GM23338 (cell line): Measurements from ENCODE around the gene CAST. TPM values are rescaled to one million over a fixed set of nuclear protein-coding genes. Genes with fewer than 3 reads are reported as not detected.
"Not testable (repeated sequence)": the region's sequence is repeated elsewhere in the genome, so short reads cannot be mapped to it uniquely, and the experiment has no call there.

ENCODE experiments used
- ATAC-seq: fragments of 200-7000 bp; cut with Tn5 transposase; 3 replicates; pipeline ENCODE4 v1.9.1; 2020
- DNase-seq: peaks from one replicate; pipeline ENCODE4 v3.0.0-alpha.2; 2015; ENCODE audit warnings: low spot score
- H2AFZ ChIP-seq: fragments of 200-600 bp; sonication (generic); 2 replicates; pipeline ENCODE4 v1.8.0; 2016; ENCODE audit warnings: antibody characterized with exemption, mild to moderate bottlenecking, moderate library complexity
- H3F3A ChIP-seq: fragments of 200-600 bp; sonication (generic); replicated peaks from 2 replicates; pipeline ENCODE4 v1.8.0; 2017; ENCODE audit warnings: antibody characterized with exemption, mixed run types, low read depth
- H3K27ac ChIP-seq: fragments of 200-600 bp; sonication (generic); 2 replicates; pipeline ENCODE4 v1.6.1; 2016; ENCODE audit warnings: low read depth
- H3K27me3 ChIP-seq: fragments of 200-600 bp; sonication (generic); 2 replicates; pipeline ENCODE4 v1.8.0; 2016; ENCODE audit warnings: mild to moderate bottlenecking, mixed run types, moderate library complexity; ENCODE audit not compliant: insufficient read depth
- H3K36me3 ChIP-seq: fragments of 200-600 bp; sonication (generic); 2 replicates; pipeline ENCODE4 v1.8.0; 2016; ENCODE audit warnings: mild to moderate bottlenecking; ENCODE audit not compliant: insufficient read depth
- H3K4me1 ChIP-seq: fragments of 200-600 bp; sonication (generic); 2 replicates; pipeline ENCODE4 v1.8.0; 2016; ENCODE audit warnings: mild to moderate bottlenecking, moderate library complexity; ENCODE audit not compliant: insufficient read depth
- H3K4me2 ChIP-seq: fragments of 200-600 bp; sonication (generic); 2 replicates; pipeline ENCODE4 v1.7.1; 2017; ENCODE audit warnings: mixed run types
- H3K4me3 ChIP-seq: fragments of 200-600 bp; sonication (generic); 2 replicates; pipeline ENCODE4 v1.6.1; 2016; ENCODE audit warnings: mixed run types
- H3K79me2 ChIP-seq: fragments of 200-600 bp; sonication (generic); replicated peaks from 2 replicates; pipeline ENCODE4 v1.8.0; 2017; ENCODE audit warnings: mild to moderate bottlenecking; ENCODE audit not compliant: insufficient read depth
- H3K9me2 ChIP-seq: fragments of 200-600 bp; sonication (generic); 2 replicates; pipeline ENCODE4 v1.8.0; 2017; ENCODE audit not compliant: insufficient read depth
- H4K20me1 ChIP-seq: fragments of 200-600 bp; sonication (generic); replicated peaks from 2 replicates; pipeline ENCODE4 v1.8.0; 2017; ENCODE audit warnings: mild to moderate bottlenecking; ENCODE audit not compliant: insufficient read depth
- H3K27ac Mint-ChIP-seq: 2 replicates; pipeline ENCODE4 v1.8.0; 2020; ENCODE audit warnings: inconsistent platforms, mild to moderate bottlenecking, moderate library complexity, mixed read lengths
- H3K27me3 Mint-ChIP-seq: 3 replicates; pipeline ENCODE4 v1.8.0; 2022; ENCODE audit warnings: low read depth, mild to moderate bottlenecking, moderate library complexity, mixed read lengths, inconsistent platforms; ENCODE audit not compliant: insufficient read depth, poor library complexity
- H3K36me3 Mint-ChIP-seq: 3 replicates; pipeline ENCODE4 v1.8.0; 2021; ENCODE audit warnings: low read depth, mild to moderate bottlenecking, inconsistent platforms, moderate library complexity, mixed read lengths
- H3K4me1 Mint-ChIP-seq: 3 replicates; pipeline ENCODE4 v1.8.0; 2020; ENCODE audit warnings: mild to moderate bottlenecking, inconsistent platforms, mixed read lengths
- H3K4me3 Mint-ChIP-seq: 3 replicates; pipeline ENCODE4 v1.8.0; 2021; ENCODE audit warnings: moderate library complexity, mild to moderate bottlenecking, inconsistent platforms, mixed read lengths
- H3K9me3 Mint-ChIP-seq: 3 replicates; pipeline ENCODE4 v1.8.0; 2020; ENCODE audit warnings: moderate library complexity, mild to moderate bottlenecking, inconsistent platforms, mixed read lengths
- EZH2 ChIP-seq: fragments of 200-600 bp; sonication (generic); IDR thresholded peaks from one replicate; pipeline ENCODE4 v1.8.0; 2017; ENCODE audit warnings: antibody characterized with exemption, mild to moderate bottlenecking, low read depth; ENCODE audit not compliant: unreplicated experiment
- EZH2phosphoT487 ChIP-seq: fragments of 200-600 bp; sonication (generic); IDR thresholded peaks from one replicate; pipeline ENCODE4 v1.8.1; 2018; ENCODE audit warnings: antibody characterized with exemption; ENCODE audit not compliant: unreplicated experiment
- JUNB ChIP-seq: IDR thresholded peaks from one replicate; pipeline ENCODE4 v1.6.1; 2016; ENCODE audit warnings: antibody characterized with exemption; ENCODE audit not compliant: unreplicated experiment
- NANOG ChIP-seq: IDR thresholded peaks from 2 replicates; pipeline ENCODE4 v1.6.1; 2016; ENCODE audit warnings: antibody characterized with exemption, borderline replicate concordance
- STAT1 ChIP-seq: IDR thresholded peaks from one replicate; pipeline ENCODE4 v1.6.1; 2016; ENCODE audit warnings: antibody characterized with exemption; ENCODE audit not compliant: unreplicated experiment
- ZNF114 ChIP-seq: fragments of 250-450 bp; sonication (Bioruptor Pico); IDR thresholded peaks from 2 replicates; pipeline ENCODE4 v1.5.0; 2020; ENCODE audit warnings: mild to moderate bottlenecking, moderate library complexity
- ZNF331 ChIP-seq: fragments of 250-450 bp; sonication (Bioruptor Pico); IDR thresholded peaks from 2 replicates; pipeline ENCODE4 v1.5.0; 2020; ENCODE audit warnings: low read depth, mild to moderate bottlenecking, moderate library complexity
- polyA plus RNA-seq: library from polyadenylated mRNA; unstranded; fragments of >200 nt; fragmentation: Nextera tagmentation; extraction: Ambion mirVana; gene quantifications from 2 replicates; pipeline ENCODE4 v1.2.1, GENCODE V29; 2016
- total RNA-seq: library from RNA; depleted of rRNA; stranded (reverse); fragments of >200 nt; shearing (Covaris generic); gene quantifications from 2 replicates; pipeline ENCODE4 v1.2.3, GENCODE V29; 2014
- TF ChIP-seq, protein P1 (sequence below): IDR thresholded peaks from 2 replicates; pipeline ENCODE4 v1.6.1; 2016; ENCODE audit warnings: antibody characterized with exemption
- TF ChIP-seq, protein P2 (sequence below), 2 experiments: fragments of 200-600 bp in 1 of 2; sonication (generic) in 1 of 2; conservative IDR thresholded peaks; 2 replicates each; pipeline versions ENCODE4 v1.5.1 to v1.6.1; 2016 to 2017; ENCODE audit warnings: antibody characterized with exemption in 2 of 2, low read depth in 2 of 2, mild to moderate bottlenecking in 2 of 2, moderate library complexity in 1 of 2

CAST gene
- total and polyA plus RNA-seq, 2 experiments from 2014 or later: 37.9 to 57.7 TPM

GRCh38 chr5:96618311-96619016 lies 43.7 kb upstream of the CAST start:
- peaks cover 19% of the 10 kb centered on the region for H3K36me3 Mint-ChIP-seq
- H3K4me2 ChIP-seq, H3K27me3 ChIP-seq, H3K4me1 ChIP-seq, H3K27me3 Mint-ChIP-seq, DNase-seq, H3K79me2 ChIP-seq, H4K20me1 ChIP-seq, H3K4me3 ChIP-seq, H3F3A ChIP-seq, H3K9me2 ChIP-seq, ATAC-seq, H3K4me3 Mint-ChIP-seq, H2AFZ ChIP-seq, H3K27ac Mint-ChIP-seq, H3K27ac ChIP-seq, H3K4me1 Mint-ChIP-seq, H3K36me3 ChIP-seq: not testable (repeated sequence)
- peaks cover 24% of the 10 kb centered on the region for H3K9me3 Mint-ChIP-seq

DNA sequence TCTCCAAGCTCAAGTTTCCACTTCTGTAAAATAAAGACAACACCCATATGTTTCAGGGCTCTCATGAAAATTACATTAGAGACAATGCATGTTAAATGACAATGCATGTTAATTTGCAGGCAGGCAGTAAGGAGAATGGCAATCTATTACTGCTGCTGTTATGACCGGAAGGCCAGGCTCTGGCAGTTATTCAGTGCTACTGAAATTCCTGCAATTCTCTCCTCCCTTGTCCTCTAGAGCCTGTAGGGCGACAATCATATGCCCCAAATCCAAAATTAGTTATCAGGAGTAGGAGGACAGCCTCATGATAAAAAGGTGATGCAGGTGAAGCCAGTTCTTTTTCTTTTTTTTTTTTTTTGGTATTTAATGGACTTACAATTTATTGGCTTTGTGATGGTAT lies 42.2 kb upstream of the CAST start:
- H3K9me2 ChIP-seq: no peaks in the 10 kb centered on the region
- TF ChIP-seq, protein P1, sequence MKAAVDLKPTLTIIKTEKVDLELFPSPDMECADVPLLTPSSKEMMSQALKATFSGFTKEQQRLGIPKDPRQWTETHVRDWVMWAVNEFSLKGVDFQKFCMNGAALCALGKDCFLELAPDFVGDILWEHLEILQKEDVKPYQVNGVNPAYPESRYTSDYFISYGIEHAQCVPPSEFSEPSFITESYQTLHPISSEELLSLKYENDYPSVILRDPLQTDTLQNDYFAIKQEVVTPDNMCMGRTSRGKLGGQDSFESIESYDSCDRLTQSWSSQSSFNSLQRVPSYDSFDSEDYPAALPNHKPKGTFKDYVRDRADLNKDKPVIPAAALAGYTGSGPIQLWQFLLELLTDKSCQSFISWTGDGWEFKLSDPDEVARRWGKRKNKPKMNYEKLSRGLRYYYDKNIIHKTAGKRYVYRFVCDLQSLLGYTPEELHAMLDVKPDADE: no peak
- TF ChIP-seq, protein P2, sequence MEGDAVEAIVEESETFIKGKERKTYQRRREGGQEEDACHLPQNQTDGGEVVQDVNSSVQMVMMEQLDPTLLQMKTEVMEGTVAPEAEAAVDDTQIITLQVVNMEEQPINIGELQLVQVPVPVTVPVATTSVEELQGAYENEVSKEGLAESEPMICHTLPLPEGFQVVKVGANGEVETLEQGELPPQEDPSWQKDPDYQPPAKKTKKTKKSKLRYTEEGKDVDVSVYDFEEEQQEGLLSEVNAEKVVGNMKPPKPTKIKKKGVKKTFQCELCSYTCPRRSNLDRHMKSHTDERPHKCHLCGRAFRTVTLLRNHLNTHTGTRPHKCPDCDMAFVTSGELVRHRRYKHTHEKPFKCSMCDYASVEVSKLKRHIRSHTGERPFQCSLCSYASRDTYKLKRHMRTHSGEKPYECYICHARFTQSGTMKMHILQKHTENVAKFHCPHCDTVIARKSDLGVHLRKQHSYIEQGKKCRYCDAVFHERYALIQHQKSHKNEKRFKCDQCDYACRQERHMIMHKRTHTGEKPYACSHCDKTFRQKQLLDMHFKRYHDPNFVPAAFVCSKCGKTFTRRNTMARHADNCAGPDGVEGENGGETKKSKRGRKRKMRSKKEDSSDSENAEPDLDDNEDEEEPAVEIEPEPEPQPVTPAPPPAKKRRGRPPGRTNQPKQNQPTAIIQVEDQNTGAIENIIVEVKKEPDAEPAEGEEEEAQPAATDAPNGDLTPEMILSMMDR (conservative IDR thresholded peaks at IDR 0.05; ENCODE audit: low read depth in 2 of 2): no peak
- TF ChIP-seq STAT1 (no peak), JUNB (no peak), ZNF114 (no peak), NANOG (no peak), ZNF331 (CRISPR knock-in tag) (no peak)
- ATAC-seq (no peak), DNase-seq (no peak)
- no peaks in the 10 kb centered on the region for H3K79me2 ChIP-seq
- no peak overlapping the region for H2AFZ ChIP-seq
- H3K9me3 Mint-ChIP-seq: peaks cover 24% of the 10 kb centered on the region
- no peak overlapping the region for H3K4me3 Mint-ChIP-seq
- no peaks in the 10 kb centered on the region for H3K36me3 ChIP-seq
- no peaks in the 10 kb centered on the region for H3K27me3 Mint-ChIP-seq
- no peak overlapping the region for H3K27ac ChIP-seq
- H3F3A ChIP-seq: no peaks in the 10 kb centered on the region
- no peaks in the 10 kb centered on the region for H4K20me1 ChIP-seq
- H3K4me1 Mint-ChIP-seq: no peaks in the 10 kb centered on the region; the same call in 1 of the 3 replicates
- no peaks in the 10 kb centered on the region for H3K27me3 ChIP-seq
- H3K36me3 Mint-ChIP-seq: peaks cover 19% of the 10 kb centered on the region
- H3K4me2 ChIP-seq: no peak overlapping the region
- no peaks in the 10 kb centered on the region for H3K4me1 ChIP-seq
- H3K27ac Mint-ChIP-seq: no peak overlapping the region
- no peak overlapping the region for H3K4me3 ChIP-seq

DNA sequence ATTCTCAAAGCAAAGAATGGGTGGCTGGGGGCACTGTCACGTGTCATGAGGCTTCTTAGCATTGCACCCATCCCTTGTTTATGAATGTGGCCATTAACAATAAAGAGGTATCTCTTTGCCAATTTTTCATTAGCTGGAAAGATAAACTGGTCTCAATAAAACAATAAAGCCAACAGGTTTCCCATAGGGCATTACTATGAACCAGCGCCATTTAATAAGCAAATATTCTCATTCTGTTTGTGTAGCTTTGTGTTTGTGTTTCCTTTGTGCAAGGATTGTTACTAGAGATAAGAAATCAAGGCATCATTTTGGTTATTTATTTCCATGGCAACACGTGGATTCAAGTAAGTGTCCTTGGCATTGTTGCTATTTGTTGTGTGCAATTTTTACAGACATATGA lies 37.6 kb upstream of the CAST start:
- H3K36me3 Mint-ChIP-seq: peaks cover 2% of the 10 kb centered on the region; the same call in 2 of the 3 replicates
- H3K9me2 ChIP-seq: no peaks in the 10 kb centered on the region
- no peak overlapping the region for H3K4me3 Mint-ChIP-seq
- no peaks in the 10 kb centered on the region for H3K36me3 ChIP-seq
- H3K4me3 ChIP-seq: no peak overlapping the region
- DNase-seq: no peak
- no peaks in the 10 kb centered on the region for H4K20me1 ChIP-seq
- no peaks in the 10 kb centered on the region for H3K79me2 ChIP-seq
- no peak overlapping the region for H2AFZ ChIP-seq
- no peak overlapping the region for H3K4me2 ChIP-seq
- peaks cover 2% of the 10 kb centered on the region for H3K27me3 Mint-ChIP-seq
- no peak for ATAC-seq
- no peaks in the 10 kb centered on the region for H3K4me1 ChIP-seq
- no peaks in the 10 kb centered on the region for H3F3A ChIP-seq
- H3K27ac Mint-ChIP-seq: no peak overlapping the region
- peaks cover 2% of the 10 kb centered on the region; the same call in 2 of the 3 replicates for H3K9me3 Mint-ChIP-seq
- H3K27me3 ChIP-seq: no peaks in the 10 kb centered on the region
- H3K27ac ChIP-seq: no peak overlapping the region
- peaks cover 9% of the 10 kb centered on the region for H3K4me1 Mint-ChIP-seq
- TF ChIP-seq ZNF331 (CRISPR knock-in tag) (no peak), EZH2 (no peak), ZNF114 (no peak), EZH2phosphoT487 (no peak)
